Pancreas (tissue), 10 donors: ENCODE measurements around the gene NCOA4. TPM values are rescaled to one million over a fixed set of nuclear protein-coding genes. Genes with fewer than 3 reads are reported as not detected.

ENCODE experiments used
- ATAC-seq, 4 donors: fragments of 200-7000 bp; cut with Tn5 transposase; one replicate each; pipeline versions ENCODE4 v1.8.0 to v1.9.1; 2020; ENCODE audit warnings: mild to moderate bottlenecking in 4 of 4, moderate library complexity in 4 of 4
- DNase-seq, 6 donors: peaks; one replicate each; pipeline ENCODE4 v3.0.0-alpha.2; 2020
- FAIRE-seq: peaks from 2 replicates; lab custom pipeline; 2012; peaks lifted over from hg19 to GRCh38; lab: Jason Lieb, UNC
- H3K27ac ChIP-seq, 4 donors: fragments of 200-600 bp; sonication (generic); 1 replicate in 3 of 4; 2 replicates in 1 of 4; pipeline versions ENCODE4 v1.5.0 to v1.8.0; 2020
- H3K27me3 ChIP-seq, 4 donors: fragments of 200-600 bp; one replicate each; pipeline ENCODE4 v1.8.0; 2021
- H3K36me3 ChIP-seq, 3 donors: fragments of 200-600 bp; sonication (generic) in 1 of 3; one replicate each; pipeline versions ENCODE4 v1.5.0 to v1.8.0; 2020 to 2021
- H3K4me1 ChIP-seq, 3 donors: fragments of 200-600 bp; one replicate each; pipeline ENCODE4 v1.8.0; 2021
- H3K4me3 ChIP-seq, 4 donors: fragments of 200-600 bp; sonication (generic) in 2 of 4; one replicate each; pipeline versions ENCODE4 v1.5.0 to v1.8.0; 2020 to 2021
- H3K9me3 ChIP-seq, 4 donors: fragments of 200-600 bp; one replicate each; pipeline ENCODE4 v1.8.0; 2021
- CTCF ChIP-seq, 4 donors: fragments of 200-600 bp; sonication (generic) in 3 of 4; IDR thresholded peaks; one replicate each; pipeline versions ENCODE4 v1.5.0 to v1.8.0; 2021; ENCODE audit warnings: antibody characterized with exemption in 4 of 4
- WGBS, 2 donors: extraction: QIAGEN DNeasy Blood & Tissue Kit; methylation state at CpG; one replicate each; pipeline ENCODE4 v1.1.7; 2013; 5-methylcytosine and 5-hydroxymethylcytosine counted together
- intact Hi-C, 3 donors: fragments of 100-400 bp; cut with DNase I; formaldehyde crosslinking; loops; one replicate each; pipeline versions ENCODE4 v1.11.1 to v1.14.2; 2022
- polyA plus RNA-seq, 2 donors: library from polyadenylated mRNA; stranded (reverse); fragments of 200-250 nt; gene quantifications; one replicate each; pipeline ENCODE4 v1.2.3, GENCODE V29; 2013
- total RNA-seq, 6 donors: library from RNA; stranded (reverse); fragmentation: NEBNext Ultra II Directional in 4 of 6; extraction: Animal tissue kit (Norgen Biotek cat#: 25700) in 4 of 6; gene quantifications; one replicate each; pipeline versions ENCODE4 v1.2.1 to v1.2.4, GENCODE V29; 2021 to 2023
- donor health status: healthy with polysubstance abuse.
- donor health status: DM: no; HTN: no; CAD: no; lungs with moderate emphysema.
- donor health status: DM: no; HTN: no; CAD: no.
- donor health status: control.
- donor health status: control.
- donor health status: Bipolar disorder and iron deficiency.
- donor health status: DM: yes; HTN: yes; CAD: no.
- donor health status: DM: no; HTN: no; CAD: no.
- donor health status: DM: no; HTN: no; CAD: no.
- donor health status: DM: yes; HTN: yes; CAD: no.

NCOA4 gene
- total and polyA plus RNA-seq, 8 donors: 16.7 to 69.4 (median 55.8) TPM

- no peaks in the 10 kb centered on the region for H3K27me3 ChIP-seq
- ATAC-seq (no peak), FAIRE-seq (no peak), DNase-seq (no peak)
- H3K36me3 ChIP-seq: no peaks in the 10 kb centered on the region
- no peak overlapping the region for H3K4me3 ChIP-seq
- peaks cover 27 to 65% (median 30%) of the 10 kb centered on the region in 3 donors for H3K4me1 ChIP-seq
- H3K9me3 ChIP-seq: no peaks in the 10 kb centered on the region
- intact Hi-C loops: no loop called here
- no peak for TF ChIP-seq CTCF (IDR thresholded peaks at IDR 0.05)
- no peak overlapping the region for H3K27ac ChIP-seq
Observed at GRCh38 chr10:46026106-46026505, 4.3 kb downstream of the NCOA4 start.

GRCh38 chr10:46025406-46025805, 5.0 kb downstream of the NCOA4 start:
- Histone ChIP-seq H3K27ac (no peak overlapping the region), H3K4me1 (peaks cover 27 to 68% (median 33%) of the 10 kb centered on the region in 3 donors), H3K27me3 (no peaks in the 10 kb centered on the region), H3K9me3 (no peaks in the 10 kb centered on the region), H3K4me3 (no peak overlapping the region), H3K36me3 (no peaks in the 10 kb centered on the region)
- FAIRE-seq: no peak
- DNase-seq: no peak
- TF ChIP-seq CTCF (IDR thresholded peaks at IDR 0.05): no peak
- intact Hi-C loops: no loop called here
- no peak for ATAC-seq
- 65 to 71% methylated on average over 2 of the region's 2 CpGs for WGBS, 2 donors

- ATAC-seq: no peak
- DNase-seq: no peak
- H3K27me3 ChIP-seq: no peaks in the 10 kb centered on the region
- H3K27ac ChIP-seq: no peak overlapping the region
- intact Hi-C loops: no loop called here
- H3K4me1 ChIP-seq: peaks cover 29 to 72% (median 38%) of the 10 kb centered on the region in 3 donors
- no peak for FAIRE-seq
- H3K4me3 ChIP-seq: no peak overlapping the region
- no peaks in the 10 kb centered on the region for H3K36me3 ChIP-seq
- TF ChIP-seq CTCF (IDR thresholded peaks at IDR 0.05): no peak
- no peaks in the 10 kb centered on the region for H3K9me3 ChIP-seq
Observed at GRCh38 chr10:46024948-46025347, 5.5 kb downstream of the NCOA4 start.

GRCh38 chr10:46022978-46023702, 7.3 kb downstream of the NCOA4 start:
- H3K4me3 ChIP-seq: peak overlapping the region; percentile 33 to 58 (median 47)
- H3K4me1 ChIP-seq: peaks cover 42 to 75% (median 43%) of the 10 kb centered on the region in 3 donors
- no peak for TF ChIP-seq CTCF (IDR thresholded peaks at IDR 0.05)
- ATAC-seq (peak; percentile 93 to 96 (median 96)), DNase-seq (peak; percentile 88 to 95 (median 91)), FAIRE-seq (no peak)
- H3K36me3 ChIP-seq: no peaks in the 10 kb centered on the region
- intact Hi-C loops: no loop called here
- 1% methylated on average over 36 to 49 of the region's 49 CpGs for WGBS, 2 donors
- H3K27ac ChIP-seq: peak overlapping the region; percentile 14 to 83 (median 60)
- H3K9me3 ChIP-seq: no peaks in the 10 kb centered on the region
- H3K27me3 ChIP-seq: no peaks in the 10 kb centered on the region

- ATAC-seq: no peak
- DNase-seq: no peak
- Histone ChIP-seq H3K9me3 (no peaks in the 10 kb centered on the region), H3K36me3 (peaks cover 0 to 6% (median 0%) of the 10 kb centered on the region in 3 donors), H3K27me3 (no peaks in the 10 kb centered on the region), H3K4me3 (no peak overlapping the region), H3K4me1 (peaks cover 21 to 60% (median 31%) of the 10 kb centered on the region in 3 donors), H3K27ac (peak overlapping the region in 3 of 4 donors; percentile 31 to 34 (median 34))
- WGBS, 2 donors: 16 to 20% methylated on average over 3 of the region's 3 CpGs
- no peak for FAIRE-seq
- intact Hi-C loops: no loop called here
- no peak for TF ChIP-seq CTCF (IDR thresholded peaks at IDR 0.05)
Observed at GRCh38 chr10:46020344-46020657, 10.1 kb downstream of the NCOA4 start.
